ENCODE results near the gene TP53I11.
A peak's percentile ranks its signal among the peaks of the same experiment; 100 is the strongest.

- TF ChIP-seq CTCF (conservative IDR thresholded peaks at IDR 0.05 in 1 of 2, IDR thresholded peaks at IDR 0.05 in 1 of 2; ENCODE audit: extremely low read depth in 1 of 2, insufficient read depth in 1 of 2, low read depth in 1 of 2, low read length in 2 of 2), result peak; percentile 34 to 46
- TF ChIP-seq EZH2 (IDR thresholded peaks at IDR 0.05; ENCODE audit: borderline replicate concordance, low read length), result no peak
Measured at GRCh38 chr11:44949160-44950030, 1.3 kb downstream of the TP53I11 start.

Data from mammary epithelial cell (primary cell).